ENCODE data around the gene STAT5B. TPM values are rescaled to one million over a fixed set of nuclear protein-coding genes. Genes with fewer than 3 reads are reported as not detected.

The STAT5B gene
- total RNA-seq, 1 experiment from 2014 or later, result 42.9 TPM

GRCh38 chr17:42310787-42311215 lies 34.6 kb upstream of the STAT5B start:
- no peaks in the 10 kb centered on the region for H4K20me1 ChIP-seq (ENCODE audit: control insufficient read depth, insufficient read depth, insufficient read length)
- H3K79me2 ChIP-seq (ENCODE audit: insufficient read depth, low read length), result no peaks in the 10 kb centered on the region
- no peak overlapping the region for H3K27ac ChIP-seq (ENCODE audit: insufficient read length, low read depth, low read length)
- Mint-ChIP-seq H3K27ac (peak overlapping the region in 1 of 3 experiments; percentile 28; a peak in 2 of 7 replicates), H3K27me3 (ENCODE audit: low read depth) (peaks cover 7% of the 10 kb centered on the region), H3K36me3 (ENCODE audit: insufficient read depth in 1 of 3, low read depth in 3 of 3) (peaks cover 9 to 27% (median 13%) of the 10 kb centered on the region in 3 experiments), H3K4me3 (no peak overlapping the region), H3K4me1 (peaks cover 41 to 43% of the 10 kb centered on the region in 2 experiments), H3K9me3 (no peaks in the 10 kb centered on the region)
- H3T11ph ChIP-seq (ENCODE audit: low read length), result no peak overlapping the region
- no peak for DNase-seq
- no peak overlapping the region for H2BK12ac ChIP-seq (ENCODE audit: insufficient read length, low read depth, low read length)
- no peaks in the 10 kb centered on the region for H3K79me1 ChIP-seq (ENCODE audit: insufficient read depth, low read depth, low read length, poor library complexity, severe bottlenecking)
- no peak overlapping the region for H2AK5ac ChIP-seq (ENCODE audit: insufficient read length, low read length)
- H3K4ac ChIP-seq (ENCODE audit: low read depth, low read length), result no peak overlapping the region
- peaks cover 2% of the 10 kb centered on the region; the same call in 1 of the 2 replicates for H3K4me1 ChIP-seq (ENCODE audit: insufficient read depth, low read length)
- H3K56ac ChIP-seq (ENCODE audit: insufficient read length, low read depth, low read length), result no peak overlapping the region
- no peak overlapping the region for H2BK5ac ChIP-seq (ENCODE audit: insufficient read length, low read length)
- no peak overlapping the region for H3K14ac ChIP-seq (ENCODE audit: insufficient read depth, low read length)
- H3K23me2 ChIP-seq (ENCODE audit: insufficient read length, low read depth, low read length, poor library complexity, severe bottlenecking), result no peaks in the 10 kb centered on the region
- H3K18ac ChIP-seq (ENCODE audit: insufficient read length, low read depth, low read length), result no peak overlapping the region
- no peak overlapping the region for H2BK120ac ChIP-seq (ENCODE audit: low read depth, low read length, poor library complexity, severe bottlenecking)
- no peak overlapping the region for H2BK20ac ChIP-seq (ENCODE audit: low read depth, low read length, poor library complexity, severe bottlenecking)
- H3K9ac ChIP-seq (ENCODE audit: extremely low read depth, insufficient read length, low read length), result no peak overlapping the region
- no peak overlapping the region for H4K91ac ChIP-seq (ENCODE audit: insufficient read length, low read depth, low read length)
- no peak overlapping the region for H4K5ac ChIP-seq (ENCODE audit: insufficient read length, low read depth, low read length)
- H3K23ac ChIP-seq (ENCODE audit: insufficient read length, low read depth, low read length), result no peak overlapping the region
- H3K9me3 ChIP-seq (ENCODE audit: control insufficient read depth, low read depth, low read length), result no peaks in the 10 kb centered on the region
- no peaks in the 10 kb centered on the region for H3K27me3 ChIP-seq (ENCODE audit: insufficient read depth, low read length)
- no CpG with 5 or more reads among the region's 9 CpGs for WGBS (ENCODE audit: extremely low coverage, insufficient read length, low lambda C conversion rate)
- no peak overlapping the region for H4K8ac ChIP-seq (replicated peaks; ENCODE audit: insufficient read length, low read depth, low read length)
- no peak overlapping the region for H3K4me2 ChIP-seq (ENCODE audit: insufficient read depth, insufficient read length, low read length)
- H2BK15ac ChIP-seq (ENCODE audit: low read depth, low read length), result no peak overlapping the region
- TF ChIP-seq CTCF (conservative IDR thresholded peaks at IDR 0.05), result no peak
- no peak overlapping the region for H2AFZ ChIP-seq (ENCODE audit: low read length)

All from H9 (cell line).